ENCODE data around the gene TSHZ1. TPM values are rescaled to one million over a fixed set of nuclear protein-coding genes. Genes with fewer than 3 reads are reported as not detected.

Gene TSHZ1
- total and polyA plus RNA-seq, 4 experiments from 2014 or later, result 0.84 to 32.0 (median 18.3) TPM

DNA sequence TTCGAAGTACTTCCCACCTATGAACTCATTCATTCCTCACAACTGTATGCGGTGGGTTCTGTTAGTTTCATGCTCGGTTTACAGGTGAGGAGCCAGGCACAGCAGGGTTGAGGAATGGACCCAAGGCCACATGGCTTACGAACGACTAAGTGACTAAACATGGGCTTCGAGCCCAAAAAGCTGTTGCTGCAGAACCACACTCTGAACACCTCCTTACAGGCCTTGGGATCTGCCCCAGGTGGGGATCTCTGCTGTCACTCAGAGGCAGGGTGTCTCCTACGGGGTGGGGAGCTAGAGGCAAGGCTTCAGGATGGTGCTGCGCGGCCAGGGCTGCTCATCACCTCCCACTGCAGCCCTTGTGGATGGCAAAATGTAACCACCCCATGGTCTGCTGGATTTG, 80.9 kb downstream of the TSHZ1 start:
- no peak for DNase-seq
- Histone ChIP-seq H3K4me1 (ENCODE audit: insufficient read depth, low read length) (no peaks in the 10 kb centered on the region), H3K27ac (ENCODE audit: low read depth, low read length) (no peak overlapping the region), H3K27me3 (ENCODE audit: insufficient read depth, low read length) (no peaks in the 10 kb centered on the region), H3K36me3 (ENCODE audit: insufficient read depth, low read length) (peaks cover 11% of the 10 kb centered on the region), H3K9me3 (ENCODE audit: control insufficient read depth in 1 of 2, low read length in 2 of 2) (no peaks in the 10 kb centered on the region), H3K4me3 (ENCODE audit: low read length in 2 of 2) (no peak overlapping the region)
- Mint-ChIP-seq H3K9me3 (peaks cover 0 to 4% (median 0%) of the 10 kb centered on the region in 8 donors), H3K4me3 (no peak overlapping the region), H3K27ac (peak overlapping the region in 2 of 7 donors; percentile 22 to 46), H3K36me3 (peaks cover 17 to 26% of the 10 kb centered on the region in 2 donors), H3K27me3 (no peaks in the 10 kb centered on the region), H3K4me1 (peaks cover 0 to 4% (median under 1%) of the 10 kb centered on the region in 4 donors)
- CTCF ChIA-PET (ENCODE audit: partially characterized antibody), result no interaction called here
- POLR2A ChIA-PET (ENCODE audit: partially characterized antibody), result no interaction called here
- intact Hi-C loops (cut with micrococcal nuclease), result no loop called here

DNA sequence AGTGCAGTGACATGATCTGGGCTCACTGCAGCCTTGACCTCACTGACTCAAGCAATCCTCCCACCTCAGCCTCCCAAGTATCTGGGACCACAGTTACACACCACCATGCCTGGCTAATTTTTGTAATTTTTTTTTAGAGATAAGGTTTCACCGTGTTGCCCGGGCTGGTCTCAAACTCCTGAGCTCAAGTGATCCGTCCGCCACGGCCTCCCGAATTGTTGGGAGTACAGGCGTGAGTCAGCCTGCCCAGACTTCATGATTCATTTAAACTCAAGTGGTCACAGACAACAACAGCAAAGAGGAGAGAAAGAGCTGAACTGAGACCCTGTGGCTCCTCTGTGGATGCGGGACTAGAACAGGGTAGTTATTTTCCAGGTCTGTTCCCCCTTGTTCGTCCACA, 83.0 kb downstream of the TSHZ1 start:
- Histone ChIP-seq H3K4me3 (ENCODE audit: low read length in 2 of 2) (no peak overlapping the region), H3K4me1 (ENCODE audit: insufficient read depth, low read length) (no peaks in the 10 kb centered on the region), H3K36me3 (ENCODE audit: insufficient read depth, low read length) (no peaks in the 10 kb centered on the region), H3K9me3 (ENCODE audit: control insufficient read depth in 1 of 2, low read length in 2 of 2) (no peaks in the 10 kb centered on the region), H3K27me3 (ENCODE audit: insufficient read depth, low read length) (no peaks in the 10 kb centered on the region), H3K27ac (ENCODE audit: low read depth, low read length) (no peak overlapping the region)
- Mint-ChIP-seq H3K9me3 (no peaks in the 10 kb centered on the region), H3K27ac (no peak overlapping the region), H3K27me3 (no peaks in the 10 kb centered on the region), H3K4me3 (no peak overlapping the region), H3K4me1 (peaks cover 0 to 4% (median under 1%) of the 10 kb centered on the region in 4 donors), H3K36me3 (peaks cover 5 to 7% of the 10 kb centered on the region in 2 donors)
- intact Hi-C loops (cut with micrococcal nuclease), result no loop called here
- ChIA-PET CTCF (ENCODE audit: partially characterized antibody) (interaction anchor here (1.2 kb wide), 1 partner anchor 11 kb away, joined by 3 read pairs; no protein-coding TSS in a partner anchor), POLR2A (ENCODE audit: partially characterized antibody) (no interaction called here)
- DNase-seq, result no peak

DNA sequence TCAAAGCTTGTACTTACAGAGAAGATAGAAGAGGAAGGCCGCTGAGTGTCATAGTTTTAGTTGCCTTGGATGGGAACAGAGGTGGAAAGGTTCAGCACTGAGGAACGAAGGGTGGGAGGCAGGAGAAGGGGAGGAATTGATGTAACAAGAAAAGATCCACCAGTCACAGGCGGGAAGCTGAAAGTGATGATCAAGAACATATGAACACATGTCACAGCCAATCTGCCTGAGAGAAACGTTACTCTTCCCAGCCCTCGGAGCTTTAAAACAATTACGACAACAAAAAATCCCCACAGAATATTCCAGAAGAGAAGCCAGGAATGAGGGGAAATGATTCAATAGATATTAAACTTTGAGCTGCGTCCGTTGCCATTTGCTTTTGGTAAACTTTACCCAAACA, 87.1 kb downstream of the TSHZ1 start:
- DNase-seq, result no peak
- H3K27me3 ChIP-seq (ENCODE audit: insufficient read depth, low read length), result no peaks in the 10 kb centered on the region
- no peak overlapping the region for H3K4me3 ChIP-seq (ENCODE audit: low read length in 2 of 2)
- POLR2A ChIA-PET (ENCODE audit: partially characterized antibody), result no interaction called here
- CTCF ChIA-PET (ENCODE audit: partially characterized antibody), result interaction anchor here (1.4 kb wide), 1 partner anchor 9 kb away, joined by 3 read pairs; no protein-coding TSS in a partner anchor
- no peaks in the 10 kb centered on the region for H3K9me3 Mint-ChIP-seq
- intact Hi-C loops (cut with micrococcal nuclease), result no loop called here
- no peaks in the 10 kb centered on the region for H3K36me3 ChIP-seq (ENCODE audit: insufficient read depth, low read length)
- no peaks in the 10 kb centered on the region for H3K9me3 ChIP-seq (ENCODE audit: control insufficient read depth in 1 of 2, low read length in 2 of 2)
- H3K27ac Mint-ChIP-seq, result no peak overlapping the region
- no peaks in the 10 kb centered on the region for H3K27me3 Mint-ChIP-seq
- no peaks in the 10 kb centered on the region for H3K4me1 Mint-ChIP-seq
- H3K36me3 Mint-ChIP-seq, result no peaks in the 10 kb centered on the region
- no peaks in the 10 kb centered on the region for H3K4me1 ChIP-seq (ENCODE audit: insufficient read depth, low read length)
- H3K4me3 Mint-ChIP-seq, result no peak overlapping the region
- H3K27ac ChIP-seq (ENCODE audit: low read depth, low read length), result no peak overlapping the region

GRCh38 chr18:75304678-75305557, 94.3 kb downstream of the TSHZ1 start:
- H3K9me3 Mint-ChIP-seq, result peaks cover 0 to 9% (median 4%) of the 10 kb centered on the region in 8 donors
- no peak overlapping the region for H3K4me3 Mint-ChIP-seq

DNA sequence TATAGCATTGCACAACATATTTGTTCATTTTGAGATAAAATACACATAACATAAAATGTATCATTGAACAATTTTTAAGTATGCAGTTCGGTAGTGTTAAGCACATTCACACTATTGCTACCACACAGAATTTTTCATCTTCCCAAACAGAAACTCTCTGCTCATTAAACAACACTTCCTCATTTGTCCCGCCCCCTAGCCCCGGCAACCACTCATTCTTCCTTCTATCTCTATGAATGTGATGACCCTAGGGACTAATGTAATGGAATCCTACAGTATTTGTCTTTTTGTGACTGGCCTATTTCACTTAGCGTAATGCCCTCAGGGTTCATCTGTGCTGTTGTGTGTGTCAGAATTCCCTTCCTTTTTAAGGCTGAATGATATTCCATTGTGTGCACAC, 95.4 kb downstream of the TSHZ1 start:
- H3K4me3 Mint-ChIP-seq, result no peak overlapping the region
- CTCF ChIA-PET (ENCODE audit: partially characterized antibody), result no interaction called here
- H3K9me3 Mint-ChIP-seq, result peaks cover 0 to 15% (median 8%) of the 10 kb centered on the region in 8 donors
- H3K4me1 ChIP-seq (ENCODE audit: insufficient read depth, low read length), result no peaks in the 10 kb centered on the region
- H3K4me1 Mint-ChIP-seq, result no peaks in the 10 kb centered on the region
- H3K27me3 ChIP-seq (ENCODE audit: insufficient read depth, low read length), result no peaks in the 10 kb centered on the region
- H3K27ac Mint-ChIP-seq, result no peak overlapping the region
- H3K27ac ChIP-seq (ENCODE audit: low read depth, low read length), result no peak overlapping the region
- H3K27me3 Mint-ChIP-seq, result peaks cover 1 to 2% of the 10 kb centered on the region in 2 donors
- no peak for DNase-seq
- H3K4me3 ChIP-seq (ENCODE audit: low read length in 2 of 2), result no peak overlapping the region
- intact Hi-C loops (cut with micrococcal nuclease), result no loop called here
- no peaks in the 10 kb centered on the region for H3K9me3 ChIP-seq (ENCODE audit: control insufficient read depth in 1 of 2, low read length in 2 of 2)
- POLR2A ChIA-PET (ENCODE audit: partially characterized antibody), result no interaction called here
- H3K36me3 ChIP-seq (ENCODE audit: insufficient read depth, low read length), result no peaks in the 10 kb centered on the region
- no peaks in the 10 kb centered on the region for H3K36me3 Mint-ChIP-seq

More at GRCh38 chr18:75304678-75305557, 94.3 kb downstream of the TSHZ1 start:
- Histone ChIP-seq H3K36me3 (ENCODE audit: insufficient read depth, low read length) (no peaks in the 10 kb centered on the region), H3K27ac (ENCODE audit: low read depth, low read length) (no peak overlapping the region), H3K4me1 (ENCODE audit: insufficient read depth, low read length) (no peaks in the 10 kb centered on the region), H3K4me3 (ENCODE audit: low read length in 2 of 2) (no peak overlapping the region), H3K27me3 (ENCODE audit: insufficient read depth, low read length) (no peaks in the 10 kb centered on the region), H3K9me3 (ENCODE audit: control insufficient read depth in 1 of 2, low read length in 2 of 2) (no peaks in the 10 kb centered on the region)
- POLR2A ChIA-PET (ENCODE audit: partially characterized antibody), result no interaction called here
- peaks cover 1 to 2% of the 10 kb centered on the region in 2 donors for H3K27me3 Mint-ChIP-seq
- peak overlapping the region in 1 of 7 donors; percentile 7 for H3K27ac Mint-ChIP-seq
- H3K36me3 Mint-ChIP-seq, result no peaks in the 10 kb centered on the region
- CTCF ChIA-PET (ENCODE audit: partially characterized antibody), result interaction anchor here (1.1 kb wide), 1 partner anchor 11 kb away, joined by 3 read pairs; no protein-coding TSS in a partner anchor
- intact Hi-C loops (cut with micrococcal nuclease), result no loop called here
- H3K4me1 Mint-ChIP-seq, result no peaks in the 10 kb centered on the region
- no peak for DNase-seq

DNA sequence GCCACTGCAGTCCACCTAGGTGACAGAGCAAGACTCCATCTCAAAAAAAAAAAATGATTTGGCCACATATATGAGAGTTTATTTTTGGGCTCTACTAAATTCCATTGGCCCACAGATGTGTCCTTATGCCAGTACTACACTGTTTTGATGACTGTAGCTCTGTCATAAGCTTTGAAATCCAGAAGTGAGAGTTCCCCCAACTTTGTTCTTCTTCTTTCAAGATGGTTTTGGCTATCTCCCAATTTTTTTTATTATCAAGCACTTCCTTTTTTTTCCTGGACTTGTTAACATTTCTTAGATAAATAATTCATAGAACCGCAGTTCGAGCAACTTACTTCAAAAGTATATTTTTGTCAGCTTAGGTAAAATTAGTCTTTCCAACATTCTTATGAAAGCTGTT, 96.9 kb downstream of the TSHZ1 start:
- no peak overlapping the region for H3K27ac Mint-ChIP-seq
- Histone ChIP-seq H3K36me3 (ENCODE audit: insufficient read depth, low read length) (no peaks in the 10 kb centered on the region), H3K4me3 (ENCODE audit: low read length in 2 of 2) (no peak overlapping the region), H3K9me3 (ENCODE audit: control insufficient read depth in 1 of 2, low read length in 2 of 2) (no peaks in the 10 kb centered on the region), H3K27ac (ENCODE audit: low read depth, low read length) (no peak overlapping the region), H3K4me1 (ENCODE audit: insufficient read depth, low read length) (no peaks in the 10 kb centered on the region), H3K27me3 (ENCODE audit: insufficient read depth, low read length) (no peaks in the 10 kb centered on the region)
- H3K36me3 Mint-ChIP-seq, result no peaks in the 10 kb centered on the region
- H3K4me1 Mint-ChIP-seq, result no peaks in the 10 kb centered on the region
- POLR2A ChIA-PET (ENCODE audit: partially characterized antibody), result no interaction called here
- H3K9me3 Mint-ChIP-seq, result peaks cover 0 to 18% (median 9%) of the 10 kb centered on the region in 8 donors
- no peak overlapping the region for H3K4me3 Mint-ChIP-seq
- intact Hi-C loops (cut with micrococcal nuclease), result no loop called here
- DNase-seq, result no peak
- H3K27me3 Mint-ChIP-seq, result peaks cover 1 to 5% of the 10 kb centered on the region in 2 donors
- CTCF ChIA-PET (ENCODE audit: partially characterized antibody), result no interaction called here

GRCh38 chr18:75309564-75309963, 99.0 kb downstream of the TSHZ1 start:
- Mint-ChIP-seq H3K9me3 (peaks cover 0 to 18% (median 9%) of the 10 kb centered on the region in 8 donors), H3K36me3 (no peaks in the 10 kb centered on the region), H3K27ac (no peak overlapping the region), H3K27me3 (peaks cover 1 to 9% of the 10 kb centered on the region in 2 donors), H3K4me3 (no peak overlapping the region), H3K4me1 (no peaks in the 10 kb centered on the region)
- Histone ChIP-seq H3K27me3 (ENCODE audit: insufficient read depth, low read length) (no peaks in the 10 kb centered on the region), H3K9me3 (ENCODE audit: control insufficient read depth in 1 of 2, low read length in 2 of 2) (no peaks in the 10 kb centered on the region), H3K4me3 (ENCODE audit: low read length in 2 of 2) (no peak overlapping the region), H3K27ac (ENCODE audit: low read depth, low read length) (no peak overlapping the region), H3K4me1 (ENCODE audit: insufficient read depth, low read length) (no peaks in the 10 kb centered on the region), H3K36me3 (ENCODE audit: insufficient read depth, low read length) (no peaks in the 10 kb centered on the region)
- intact Hi-C loops (cut with micrococcal nuclease), result no loop called here
- CTCF ChIA-PET (ENCODE audit: partially characterized antibody), result interaction anchor here (1.6 kb wide), 1 partner anchor 8 kb away, joined by 3 read pairs; no protein-coding TSS in a partner anchor
- POLR2A ChIA-PET (ENCODE audit: partially characterized antibody), result no interaction called here
- no peak for DNase-seq
